CD4-positive, alpha-beta T cell treated with Interleukin-10 for 1 hour (primary cell): ENCODE data around the gene NCKAP5L.
"Not testable (repeated sequence)": the region's sequence is repeated elsewhere in the genome, so short reads cannot be mapped to it uniquely, and the experiment has no call there.

Source experiments
- DNase-seq: peaks from one replicate; pipeline ENCODE4 v3.0.0-alpha.2; 2020

The NCKAP5L gene

DNA sequence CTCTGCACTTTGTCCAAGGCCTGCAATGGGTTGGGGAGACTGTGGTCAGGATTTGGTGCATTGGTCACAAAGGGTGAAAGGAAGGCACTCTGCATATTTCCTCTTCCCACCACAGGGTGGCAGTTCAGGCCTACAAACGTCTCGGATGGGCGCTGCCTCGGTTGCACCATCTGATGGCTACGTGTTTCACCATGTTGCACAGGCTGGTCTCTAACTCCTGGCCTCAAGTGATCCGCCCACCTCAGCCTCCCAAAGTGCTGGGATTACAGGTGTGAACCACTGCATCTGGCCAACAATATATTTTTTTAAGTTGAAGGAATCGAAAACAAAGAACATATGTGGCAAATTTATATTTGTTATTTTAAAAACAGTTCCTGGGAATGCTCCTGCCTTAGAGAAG, 51.8 kb downstream of the NCKAP5L start:
- peak; percentile 63 for DNase-seq

DNA sequence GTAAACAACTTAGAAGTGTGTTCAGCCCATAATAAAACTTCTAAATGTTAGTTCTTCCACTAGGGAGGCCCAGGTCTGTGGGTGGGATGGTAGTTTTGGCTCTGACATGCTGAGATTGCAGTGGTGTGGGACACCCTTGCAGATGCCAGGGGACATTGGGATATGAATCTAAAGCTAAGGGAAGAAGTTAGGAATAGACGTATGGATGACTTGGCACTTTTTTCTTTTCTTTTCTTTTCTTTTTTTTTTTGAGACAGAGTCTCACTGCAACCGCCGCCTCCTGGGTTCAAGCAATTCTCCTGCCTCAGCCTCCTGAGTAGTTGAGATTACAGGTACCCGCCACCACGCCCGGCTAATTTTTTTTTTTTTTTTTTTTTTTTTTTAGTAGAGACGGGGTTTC, 55.1 kb downstream of the NCKAP5L start:
- DNase-seq: not testable (repeated sequence)

DNA sequence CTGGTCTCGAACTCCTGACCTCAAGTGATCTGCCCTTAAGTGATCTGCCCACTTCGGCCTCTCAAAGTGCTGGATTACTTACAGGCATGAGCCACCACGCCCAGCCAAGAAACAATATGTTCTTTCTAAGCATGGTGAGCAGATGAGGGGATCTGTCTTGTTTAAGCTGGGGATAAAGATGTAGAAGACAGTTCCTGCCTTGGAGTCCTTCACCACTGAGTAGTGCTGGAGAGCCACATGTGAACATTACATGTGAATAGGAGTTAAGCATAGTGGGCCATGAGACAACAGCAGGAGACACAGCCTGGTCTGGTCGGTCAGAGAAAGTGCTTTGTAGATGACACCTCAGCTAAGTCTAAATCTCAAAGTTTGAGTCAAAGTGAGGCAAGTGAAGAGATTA, 60.9 kb downstream of the NCKAP5L start:
- DNase-seq: no peak

DNA sequence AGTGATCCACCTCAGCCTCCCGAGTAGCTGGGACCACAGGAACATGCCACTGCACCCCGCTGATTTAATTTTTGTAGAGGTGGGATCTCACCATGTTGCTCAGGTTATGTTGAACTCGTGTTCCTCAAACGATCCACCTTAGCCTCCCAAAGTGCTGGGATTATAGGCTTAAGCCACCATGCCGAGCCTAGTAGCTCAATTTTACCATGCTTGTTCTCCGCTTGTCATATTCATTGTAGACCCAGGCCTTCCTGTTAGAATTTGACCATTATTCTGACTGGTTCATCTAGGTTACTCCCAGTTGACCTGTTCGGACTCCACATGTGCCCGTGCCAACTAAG, 62.1 kb downstream of the NCKAP5L start:
- no peak for DNase-seq

DNA sequence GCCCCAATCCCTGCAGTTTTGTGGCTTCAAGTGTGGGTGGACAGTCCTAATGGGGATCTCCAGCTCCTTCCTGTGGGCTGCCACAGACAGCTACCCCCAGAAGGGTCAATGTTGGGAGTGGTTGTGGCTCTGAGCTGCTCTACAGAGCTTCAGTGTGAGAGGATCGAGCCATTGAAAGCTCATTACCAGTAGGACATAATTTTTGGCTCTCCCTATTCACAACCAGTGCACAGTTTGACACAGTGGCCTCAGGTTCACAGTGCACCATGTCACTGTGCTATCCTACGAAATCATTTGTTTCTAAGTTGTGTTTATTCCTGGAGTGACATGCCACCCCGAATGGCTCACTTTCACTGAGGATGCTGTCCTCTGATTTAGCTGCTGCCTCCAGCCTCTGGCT, 64.1 kb downstream of the NCKAP5L start:
- DNase-seq: no peak

DNA sequence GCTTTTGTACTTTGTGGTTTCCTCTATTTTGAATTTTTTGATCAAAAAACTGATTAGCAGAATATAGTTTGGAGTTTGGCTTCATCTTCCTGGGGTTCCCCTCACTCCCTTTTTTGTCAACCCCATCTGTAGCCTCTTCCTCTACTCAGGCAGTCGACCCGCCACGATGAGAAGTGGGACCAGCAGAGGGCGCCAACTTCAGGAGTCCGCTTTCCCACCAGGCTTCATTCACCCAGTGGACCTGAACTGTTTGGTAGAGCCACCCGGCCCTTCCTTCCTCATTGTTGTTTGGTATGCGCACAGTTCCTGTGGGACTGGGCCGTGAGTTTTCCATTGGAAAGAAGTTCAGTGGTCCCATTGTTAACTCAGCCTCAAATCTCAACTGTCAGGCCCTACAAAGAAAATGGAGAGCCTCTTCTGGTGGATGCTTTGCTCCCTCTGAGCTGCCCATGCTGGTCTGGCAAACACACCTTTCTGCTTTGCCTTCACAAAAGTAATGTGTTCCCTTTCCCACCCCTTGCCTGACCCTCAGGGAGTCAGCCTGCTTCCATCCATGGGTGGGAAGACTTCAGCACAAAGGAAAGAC, 65.1 kb downstream of the NCKAP5L start:
- peak; percentile 85 for DNase-seq

DNA sequence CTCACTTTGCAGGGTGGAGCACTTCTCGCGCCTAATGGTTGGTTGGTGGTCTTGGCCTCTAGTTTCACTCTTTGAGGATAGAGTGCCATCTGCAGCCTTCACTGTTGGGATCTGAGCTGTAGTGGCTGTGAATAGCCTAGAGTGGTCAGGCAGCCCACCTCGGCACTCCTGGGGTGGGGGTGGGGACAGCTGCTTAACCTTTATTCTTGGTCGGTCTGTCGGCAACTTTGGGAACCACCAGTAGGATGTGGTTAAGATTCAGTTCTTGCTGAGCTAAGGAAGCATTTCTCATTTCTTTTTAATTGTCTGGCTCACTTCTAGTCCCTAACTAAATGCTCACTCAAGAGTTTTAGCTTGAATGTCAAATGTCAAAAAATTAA, 65.8 kb downstream of the NCKAP5L start:
- peak; percentile 37 for DNase-seq

DNA sequence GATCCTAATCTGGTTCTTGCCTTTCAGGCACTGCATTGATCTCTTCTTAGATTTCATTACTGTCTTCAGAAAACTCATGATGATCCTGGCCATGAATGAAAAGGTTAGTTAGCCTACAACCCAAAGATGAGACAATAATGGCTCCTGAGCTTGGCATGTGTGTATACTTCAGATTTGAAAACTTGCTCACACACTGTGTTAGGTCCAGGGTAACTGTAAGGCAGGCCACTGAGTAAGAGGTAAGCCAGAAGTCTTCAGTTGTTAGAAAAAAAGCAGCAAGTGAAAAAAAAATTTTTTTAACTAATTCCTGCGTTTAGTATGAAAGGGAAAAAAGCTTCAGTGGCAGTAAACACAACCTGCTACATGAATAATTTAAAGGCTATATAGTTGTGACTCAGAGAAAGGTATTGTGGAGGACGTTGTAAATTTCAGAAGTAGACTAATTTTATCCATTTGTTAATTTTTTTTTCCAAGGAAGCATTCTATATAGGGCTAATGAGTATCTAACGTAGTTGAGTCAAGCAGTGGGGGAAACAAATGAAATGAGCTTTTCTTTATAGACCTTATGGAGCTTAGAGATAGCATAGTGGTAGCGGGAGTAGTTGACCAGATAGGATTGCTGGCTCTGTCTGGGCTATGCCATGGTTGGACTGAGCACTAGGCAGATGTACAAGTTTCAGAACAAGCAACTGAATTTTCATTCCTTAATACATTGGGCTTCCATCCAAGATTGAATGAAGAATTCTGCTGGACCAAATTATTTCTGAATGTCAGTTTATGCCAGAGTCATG, 66.3 kb downstream of the NCKAP5L start:
- no peak for DNase-seq

DNA sequence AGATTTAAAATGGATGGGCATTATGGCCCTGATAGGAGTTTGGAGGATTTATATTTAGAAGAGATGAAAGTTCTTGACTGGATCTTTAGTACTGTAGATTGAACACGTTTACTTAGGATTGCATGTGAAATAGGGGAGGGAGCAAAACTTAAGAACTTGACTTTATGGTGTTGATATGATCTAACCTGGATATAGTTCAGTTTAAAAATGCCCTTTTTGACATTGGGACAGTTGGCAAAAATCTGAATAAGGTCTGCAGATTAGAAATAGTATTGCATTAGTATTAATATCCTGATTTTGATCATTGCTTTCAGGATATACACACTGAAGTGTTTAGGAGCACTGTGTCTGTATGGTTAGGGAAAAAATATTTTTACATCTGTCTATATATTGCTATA, 77.2 kb downstream of the NCKAP5L start:
- no peak for DNase-seq

DNA sequence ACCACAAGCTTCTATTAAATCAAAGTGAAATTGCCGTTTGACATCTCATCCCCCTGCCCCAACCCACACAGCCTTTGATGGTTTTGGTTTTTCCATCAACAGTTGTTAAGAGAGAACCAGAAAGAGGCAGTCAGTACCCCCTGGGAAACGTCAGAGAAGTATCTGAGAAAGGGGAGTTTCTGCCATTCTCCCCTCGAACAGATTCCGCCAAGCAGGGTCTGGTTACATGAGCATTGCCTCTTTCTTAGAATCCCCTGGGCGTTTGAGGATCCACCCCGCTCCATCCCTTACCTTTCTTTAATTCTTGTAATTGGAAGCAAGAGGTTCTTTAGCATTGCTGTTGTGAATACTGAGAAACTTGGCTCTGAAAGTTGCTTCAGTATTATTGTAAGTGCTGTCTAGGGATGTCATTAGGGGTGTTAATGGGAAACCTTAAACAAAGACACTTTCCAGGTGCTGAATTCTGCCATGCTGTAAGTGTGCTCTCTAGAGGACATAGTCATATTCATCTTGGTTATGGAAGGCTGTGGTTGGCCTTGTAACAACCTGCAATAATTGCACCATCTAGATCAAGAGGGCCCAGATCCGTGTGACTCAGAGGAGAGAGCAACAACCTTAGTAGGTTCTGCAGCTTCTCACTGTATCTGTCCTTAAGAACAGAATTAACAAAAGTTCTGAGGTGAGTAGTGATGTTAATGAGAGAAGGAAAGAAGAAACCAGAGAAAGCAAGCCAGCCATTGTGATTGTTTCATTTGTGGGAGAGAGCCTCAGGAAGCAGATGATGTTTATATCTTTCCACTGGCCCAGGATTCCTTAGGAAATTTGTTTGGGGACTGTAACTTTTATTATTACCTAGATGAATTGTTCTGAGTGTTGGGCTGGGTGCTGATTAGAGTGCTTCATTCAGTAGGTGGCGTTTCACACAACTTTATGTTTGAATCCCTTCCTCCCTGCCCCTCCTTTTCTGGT, 77.9 kb downstream of the NCKAP5L start:
- DNase-seq: peak; percentile 44

DNA sequence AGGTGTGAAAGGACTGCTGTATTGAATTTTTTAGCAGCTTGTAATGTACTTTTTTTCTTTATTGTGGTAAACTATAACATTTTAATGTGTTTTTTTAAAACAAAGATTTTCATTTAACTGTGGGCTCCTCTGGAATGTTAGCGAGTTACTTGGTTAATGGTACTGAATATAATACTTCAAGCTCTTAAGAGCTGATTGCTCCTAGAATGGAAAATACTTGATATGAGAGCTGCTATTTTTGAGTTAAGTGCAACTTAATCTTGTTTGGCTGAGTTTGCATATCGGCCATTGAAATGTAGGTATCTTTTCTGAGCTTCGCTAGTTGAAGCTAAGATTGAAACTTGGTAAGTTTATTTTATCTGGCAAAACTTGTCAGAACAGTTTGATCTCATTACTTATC, 79.4 kb downstream of the NCKAP5L start:
- DNase-seq: no peak

DNA sequence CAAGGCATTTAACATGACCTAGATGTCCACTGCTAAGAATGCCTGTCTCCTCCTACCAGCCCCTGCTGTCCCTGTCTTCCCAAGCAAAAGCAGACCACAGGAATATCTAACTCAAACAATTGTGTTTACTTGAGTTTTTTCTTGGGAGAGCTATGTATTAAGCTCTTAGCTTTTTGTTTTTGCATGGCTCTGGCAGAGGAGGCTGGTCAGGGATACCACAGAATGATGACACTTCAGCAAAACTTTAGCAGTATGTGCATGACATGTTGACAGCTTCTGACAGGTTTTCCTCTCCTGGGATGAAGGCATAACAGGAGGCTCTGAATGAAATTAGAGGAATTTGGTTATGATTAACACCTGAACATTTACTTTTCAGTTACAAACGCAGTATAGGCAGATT, 79.9 kb downstream of the NCKAP5L start:
- DNase-seq: no peak

DNA sequence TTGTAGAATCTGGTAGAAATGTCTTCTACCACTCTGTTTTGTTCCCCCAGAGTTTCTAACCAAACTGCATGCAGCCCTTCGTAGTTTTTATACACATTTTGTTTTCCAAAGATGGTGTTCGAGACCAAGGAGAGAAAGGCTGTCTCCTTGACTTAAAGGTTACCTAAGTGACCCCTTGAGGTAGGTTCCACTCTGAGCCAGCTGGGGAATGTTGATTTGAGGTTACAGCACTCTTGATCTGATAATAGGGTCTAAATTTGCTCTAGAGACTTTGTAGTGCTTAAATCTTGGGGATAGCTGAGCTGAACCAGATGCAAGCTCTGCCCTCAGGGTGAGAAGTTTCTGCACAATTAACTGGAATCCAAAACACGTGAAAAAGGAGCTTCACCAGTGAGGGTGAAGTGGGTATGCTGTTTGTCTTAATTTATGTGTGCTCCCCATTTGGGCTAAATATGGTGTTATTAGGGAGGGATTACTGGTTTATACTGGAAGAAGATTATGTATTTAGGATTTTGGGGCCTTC, 83.8 kb downstream of the NCKAP5L start:
- DNase-seq: no peak

DNA sequence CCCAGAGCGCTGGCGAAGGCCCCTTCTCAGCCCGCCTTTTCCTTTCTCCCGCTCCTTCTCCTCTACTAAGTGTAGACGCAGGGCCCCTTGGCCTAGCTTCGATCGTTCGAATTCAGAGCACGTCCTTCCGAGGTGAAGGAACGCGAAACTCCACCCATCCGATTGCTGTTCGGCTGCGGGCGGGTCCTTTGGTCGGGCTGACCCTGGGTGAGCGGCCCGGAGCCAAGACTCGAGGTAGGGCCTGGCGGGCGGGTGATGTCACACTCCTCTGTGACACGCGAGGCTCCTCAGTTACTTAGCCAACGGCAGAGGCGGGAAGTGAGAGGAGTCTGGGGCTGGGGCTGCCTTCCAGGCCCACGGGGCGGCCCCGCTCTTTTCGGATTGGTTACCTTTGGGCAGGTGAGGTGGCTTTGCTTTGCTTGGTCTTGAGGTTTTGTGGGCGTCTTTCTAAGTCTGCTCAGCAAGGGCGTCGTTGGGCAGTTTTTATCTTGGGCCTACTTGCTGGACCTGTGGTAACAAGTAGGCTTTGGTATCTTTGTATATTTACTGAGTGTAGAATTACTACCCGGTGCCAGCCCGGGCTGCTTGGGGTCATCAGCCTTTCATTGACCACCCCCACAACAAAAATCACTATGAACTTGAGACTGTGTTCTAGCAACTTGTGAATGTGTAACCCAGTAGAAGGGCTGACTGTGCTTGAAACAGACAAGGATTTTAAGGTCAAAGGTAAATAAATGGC, 86.2 kb downstream of the NCKAP5L start:
- peak; percentile 94 for DNase-seq
